RWPE1 (cell line): ENCODE results near the gene RGS16.

Experiments
- CTCF ChIA-PET: fragments of 350-600 bp; sonication (Branson Sonifier 250); formaldehyde crosslinking; extraction: SDS; loops from one replicate; lab custom pipeline; 2021; lab: Yijun Ruan, JAX
- POLR2A ChIA-PET: fragments of 400-600 bp; formaldehyde crosslinking; extraction: SDS; loops from one replicate; lab custom pipeline; 2020; ENCODE audit warnings: antibody characterized with exemption; ENCODE audit not compliant: low non-redundant PET; lab: Yijun Ruan, JAX
- DNase-seq: peaks from one replicate; pipeline ENCODE4 v3.0.0; 2012; ENCODE audit warnings: low spot score
- H3K27ac ChIP-seq: fragments of 450-650 bp; 2 replicates; pipeline ENCODE4 v1.5.1; 2017
- CTCF ChIP-seq: fragments of 450-650 bp; conservative IDR thresholded peaks from 2 replicates; pipeline ENCODE4 v1.5.1; 2017; ENCODE audit warnings: low read depth, mild to moderate bottlenecking

RGS16 gene

GRCh38 chr1:182604175-182605164 is at the start of gene RGS16:
Gene RGS16 (minus strand): TSS chr1:182604389. CDS start chr1:182604259, 130 bp downstream.
- peak; percentile 96 for DNase-seq
- no peak for TF ChIP-seq CTCF
- POLR2A ChIA-PET = no interaction called here
- H3K27ac ChIP-seq = peak within 1 kb of the TSS; percentile 37; the same call in 1 of the 2 replicates
- CTCF ChIA-PET = interaction anchor here (0.7 to 3.3 kb wide), 3 partner anchors 12 to 180 kb away, joined by 5 to 18 read pairs (median 6); no protein-coding TSS in a partner anchor

GRCh38 chr1:182653986-182654385 is 49.8 kb upstream of the RGS16 start:
- POLR2A ChIA-PET = no interaction called here
- CTCF ChIA-PET = interaction anchor here (0.6 kb wide), 1 partner anchor 40 kb away, joined by 6 read pairs; no protein-coding TSS in a partner anchor
- DNase-seq = no peak
- TF ChIP-seq CTCF = no peak
- no peak overlapping the region for H3K27ac ChIP-seq

GRCh38 chr1:182652933-182653332 is 48.7 kb upstream of the RGS16 start:
- TF ChIP-seq CTCF = no peak
- ChIA-PET CTCF (no interaction called here), POLR2A (no interaction called here)
- H3K27ac ChIP-seq = no peak overlapping the region
- no peak for DNase-seq

GRCh38 chr1:182651339-182651724 is 47.1 kb upstream of the RGS16 start:
- POLR2A ChIA-PET = no interaction called here
- DNase-seq = no peak
- TF ChIP-seq CTCF = no peak
- CTCF ChIA-PET = no interaction called here
- no peak overlapping the region for H3K27ac ChIP-seq

- TF ChIP-seq CTCF = no peak
- POLR2A ChIA-PET = no interaction called here
- CTCF ChIA-PET = no interaction called here
- H3K27ac ChIP-seq = no peak overlapping the region
- DNase-seq = no peak
Measured at GRCh38 chr1:182650678-182651338, 46.6 kb upstream of the RGS16 start.

GRCh38 chr1:182649041-182649440 is 44.9 kb upstream of the RGS16 start:
- ChIA-PET CTCF (no interaction called here), POLR2A (no interaction called here)
- no peak for DNase-seq
- H3K27ac ChIP-seq = no peak overlapping the region
- no peak for TF ChIP-seq CTCF
